Endothelial cell of umbilical vein (primary cell): ENCODE data around the gene MTHFR.

ENCODE experiments used
- EZH2 ChIP-seq: IDR thresholded peaks from 2 replicates; pipeline ENCODE4 v1.6.1; 2012; ENCODE audit warnings: borderline replicate concordance, low read depth, mild to moderate bottlenecking, moderate library complexity, low read length, inconsistent platforms; ENCODE audit not compliant: severe bottlenecking
- FOS ChIP-seq: IDR thresholded peaks from 2 replicates; pipeline ENCODE4 v1.6.1; 2011; ENCODE audit warnings: mild to moderate bottlenecking, low read length, moderate library complexity, borderline replicate concordance; ENCODE audit not compliant: insufficient read depth
- GATA2 ChIP-seq: IDR thresholded peaks from 2 replicates; pipeline ENCODE4 v1.7.0; 2011; ENCODE audit warnings: low read depth, mild to moderate bottlenecking, moderate library complexity, mixed read lengths, low read length; ENCODE audit not compliant: insufficient read length, insufficient read depth
- JUN ChIP-seq: IDR thresholded peaks from 2 replicates; pipeline ENCODE4 v1.6.1; 2011; ENCODE audit warnings: borderline replicate concordance, low read depth; ENCODE audit not compliant: insufficient read length, insufficient read depth
- MYC ChIP-seq: IDR thresholded peaks from one replicate; pipeline ENCODE4 v1.6.1; 2011; ENCODE audit warnings: mild to moderate bottlenecking, low read depth, low read length
- POLR2A ChIP-seq: IDR thresholded peaks from 2 replicates; pipeline ENCODE4 v1.6.1; 2012; ENCODE audit warnings: low read depth, mild to moderate bottlenecking, control low read depth, low read length
- POLR2AphosphoS5 ChIP-seq: IDR thresholded peaks from 2 replicates; pipeline ENCODE4 v1.6.1; 2012; ENCODE audit warnings: low read depth, mild to moderate bottlenecking, control low read depth, low read length, moderate library complexity; ENCODE audit not compliant: insufficient read depth
- TF ChIP-seq, protein P1 (sequence below), 2 donors: IDR thresholded peaks; 1 replicate in 1 of 2; 2 replicates in 1 of 2; pipeline ENCODE4 v1.5.1; 2011; ENCODE audit warnings: low read length in 2 of 2, mild to moderate bottlenecking in 2 of 2, moderate library complexity in 2 of 2, control low read depth in 1 of 2, inconsistent platforms in 1 of 2, low read depth in 1 of 2; ENCODE audit not compliant: insufficient read depth in 1 of 2; ENCODE audit errors: extremely low read depth in 1 of 2
- TF ChIP-seq, protein P2 (sequence below): IDR thresholded peaks from 2 replicates; pipeline ENCODE4 v1.6.1; 2011; ENCODE audit not compliant: insufficient read depth, insufficient read length

DNA sequence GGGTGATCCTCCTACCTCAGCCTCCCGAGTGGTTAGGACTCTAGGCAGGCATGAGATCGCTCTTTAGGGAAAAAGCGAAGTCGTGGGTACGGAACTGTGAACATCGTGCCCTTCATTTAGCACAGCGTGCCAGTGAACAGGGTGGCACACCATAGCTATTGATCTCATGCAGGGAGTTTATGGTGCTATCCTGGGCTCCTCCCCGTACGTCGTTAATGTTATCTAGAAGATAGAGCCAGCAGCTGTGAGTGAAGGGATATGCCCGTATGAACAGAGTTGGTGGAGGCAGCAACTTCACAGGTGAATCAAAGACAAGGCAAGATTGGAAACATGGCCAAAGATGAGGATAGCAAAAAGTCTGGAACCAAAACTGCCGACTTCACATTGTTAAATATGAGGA lies 11.4 kb upstream of the MTHFR start:
- TF ChIP-seq POLR2AphosphoS5 (no peak), EZH2 (no peak), MYC (no peak), POLR2A (no peak), JUN (no peak), FOS (no peak), GATA2 (no peak)
- TF ChIP-seq, protein P1, sequence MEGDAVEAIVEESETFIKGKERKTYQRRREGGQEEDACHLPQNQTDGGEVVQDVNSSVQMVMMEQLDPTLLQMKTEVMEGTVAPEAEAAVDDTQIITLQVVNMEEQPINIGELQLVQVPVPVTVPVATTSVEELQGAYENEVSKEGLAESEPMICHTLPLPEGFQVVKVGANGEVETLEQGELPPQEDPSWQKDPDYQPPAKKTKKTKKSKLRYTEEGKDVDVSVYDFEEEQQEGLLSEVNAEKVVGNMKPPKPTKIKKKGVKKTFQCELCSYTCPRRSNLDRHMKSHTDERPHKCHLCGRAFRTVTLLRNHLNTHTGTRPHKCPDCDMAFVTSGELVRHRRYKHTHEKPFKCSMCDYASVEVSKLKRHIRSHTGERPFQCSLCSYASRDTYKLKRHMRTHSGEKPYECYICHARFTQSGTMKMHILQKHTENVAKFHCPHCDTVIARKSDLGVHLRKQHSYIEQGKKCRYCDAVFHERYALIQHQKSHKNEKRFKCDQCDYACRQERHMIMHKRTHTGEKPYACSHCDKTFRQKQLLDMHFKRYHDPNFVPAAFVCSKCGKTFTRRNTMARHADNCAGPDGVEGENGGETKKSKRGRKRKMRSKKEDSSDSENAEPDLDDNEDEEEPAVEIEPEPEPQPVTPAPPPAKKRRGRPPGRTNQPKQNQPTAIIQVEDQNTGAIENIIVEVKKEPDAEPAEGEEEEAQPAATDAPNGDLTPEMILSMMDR (IDR thresholded peaks at IDR 0.05; ENCODE audit: extremely low read depth in 1 of 2, insufficient read depth in 1 of 2, low read depth in 1 of 2, low read length in 2 of 2), result no peak
- TF ChIP-seq, protein P2, sequence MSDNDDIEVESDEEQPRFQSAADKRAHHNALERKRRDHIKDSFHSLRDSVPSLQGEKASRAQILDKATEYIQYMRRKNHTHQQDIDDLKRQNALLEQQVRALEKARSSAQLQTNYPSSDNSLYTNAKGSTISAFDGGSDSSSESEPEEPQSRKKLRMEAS, result no peak
